ENCODE results near the gene VANGL1. TPM values are rescaled to one million over a fixed set of nuclear protein-coding genes. Genes with fewer than 3 reads are reported as not detected.

VANGL1 gene
- total RNA-seq, 4 donors from 2014 or later, result 14.3 to 20.4 (median 17.3) TPM

- TF ChIP-seq POLR2A (IDR thresholded peaks at IDR 0.05) (no peak), CTCF (IDR thresholded peaks at IDR 0.05) (no peak)
- intact Hi-C loops (cut with DNase I), result no loop called here
- H3K27ac ChIP-seq, result no peak overlapping the region
- no peaks in the 10 kb centered on the region for H3K27me3 ChIP-seq
- H3K36me3 ChIP-seq, result peaks cover 0 to 31% (median 5%) of the 10 kb centered on the region in 3 donors
- no peak overlapping the region for H3K4me3 ChIP-seq
- WGBS, 2 donors, result 100% methylated on average over 1 of the region's 2 CpGs; no CpG with 5 or more reads in 1 of the 2 donors
- peaks cover 25 to 89% (median 26%) of the 10 kb centered on the region in 3 donors for H3K4me1 ChIP-seq
- no peaks in the 10 kb centered on the region for H3K9me3 ChIP-seq
- no peak for DNase-seq
Observed at GRCh38 chr1:115652236-115652788, 10.5 kb downstream of the VANGL1 start.

GRCh38 chr1:115654125-115654524, 12.4 kb downstream of the VANGL1 start:
- TF ChIP-seq CTCF (IDR thresholded peaks at IDR 0.05), result no peak
- TF ChIP-seq POLR2A (IDR thresholded peaks at IDR 0.05), result no peak
- 94 to 97% methylated on average over 3 of the region's 3 CpGs for WGBS, 2 donors
- peak overlapping the region in 2 of 4 donors; percentile 70 to 76 for H3K27ac ChIP-seq
- H3K4me3 ChIP-seq, result no peak overlapping the region
- H3K9me3 ChIP-seq, result no peaks in the 10 kb centered on the region
- DNase-seq, result no peak
- peaks cover 24 to 72% (median 25%) of the 10 kb centered on the region in 3 donors for H3K4me1 ChIP-seq
- H3K36me3 ChIP-seq, result peaks cover 0 to 46% (median 5%) of the 10 kb centered on the region in 3 donors
- intact Hi-C loops (cut with DNase I), result no loop called here
- no peaks in the 10 kb centered on the region for H3K27me3 ChIP-seq

- DNase-seq, result no peak
- Histone ChIP-seq H3K27me3 (no peaks in the 10 kb centered on the region), H3K4me1 (peaks cover 22 to 66% (median 25%) of the 10 kb centered on the region in 3 donors), H3K9me3 (no peaks in the 10 kb centered on the region), H3K36me3 (peaks cover 0 to 52% (median 5%) of the 10 kb centered on the region in 3 donors), H3K4me3 (peak overlapping the region in 1 of 4 donors; percentile 29), H3K27ac (peak overlapping the region; percentile 34 to 76 (median 66))
- WGBS, 2 donors, result 16 to 35% methylated on average over 14 of the region's 14 CpGs
- TF ChIP-seq POLR2A (IDR thresholded peaks at IDR 0.05), result no peak
- no peak for TF ChIP-seq CTCF (IDR thresholded peaks at IDR 0.05)
- intact Hi-C loops (cut with DNase I), result no loop called here
Observed at GRCh38 chr1:115654663-115655305, 13.0 kb downstream of the VANGL1 start.

GRCh38 chr1:115655306-115655663, 13.5 kb downstream of the VANGL1 start:
- intact Hi-C loops (cut with DNase I), result no loop called here
- WGBS, 2 donors, result 23 to 53% methylated on average over 7 of the region's 7 CpGs
- Histone ChIP-seq H3K36me3 (peaks cover 0 to 57% (median 5%) of the 10 kb centered on the region in 3 donors), H3K4me3 (peak overlapping the region in 1 of 4 donors; percentile 29), H3K27me3 (no peaks in the 10 kb centered on the region), H3K9me3 (no peaks in the 10 kb centered on the region), H3K4me1 (peaks cover 22 to 61% (median 25%) of the 10 kb centered on the region in 3 donors), H3K27ac (peak overlapping the region; percentile 34 to 76 (median 66))
- no peak for DNase-seq
- TF ChIP-seq CTCF (IDR thresholded peaks at IDR 0.05), result no peak

GRCh38 chr1:115655916-115656315, 14.1 kb downstream of the VANGL1 start:
- peaks cover 0 to 63% (median 5%) of the 10 kb centered on the region in 3 donors for H3K36me3 ChIP-seq
- no peaks in the 10 kb centered on the region for H3K9me3 ChIP-seq
- no peak overlapping the region for H3K4me3 ChIP-seq
- H3K27me3 ChIP-seq, result no peaks in the 10 kb centered on the region
- intact Hi-C loops (cut with DNase I), result no loop called here
- TF ChIP-seq POLR2A (IDR thresholded peaks at IDR 0.05) (no peak), CTCF (IDR thresholded peaks at IDR 0.05) (no peak)
- H3K27ac ChIP-seq, result peak overlapping the region in 3 of 4 donors; percentile 34 to 76 (median 70)
- 60 to 62% methylated on average over 4 of the region's 4 CpGs for WGBS, 2 donors
- peaks cover 22 to 54% (median 23%) of the 10 kb centered on the region in 3 donors for H3K4me1 ChIP-seq
- DNase-seq, result no peak

All from esophagus squamous epithelium (tissue), 5 donors.